IPS DF 19.7 (cell line): ENCODE results near the gene SNRPA.
"Not testable (repeated sequence)": the region's sequence is repeated elsewhere in the genome, so short reads cannot be mapped to it uniquely, and the experiment has no call there.

Experiments used
- DNase-seq: peaks from one replicate; pipeline ENCODE4 v3.0.0-alpha.2; 2013; ENCODE audit warnings: low read depth, low spot score

Gene SNRPA

DNA sequence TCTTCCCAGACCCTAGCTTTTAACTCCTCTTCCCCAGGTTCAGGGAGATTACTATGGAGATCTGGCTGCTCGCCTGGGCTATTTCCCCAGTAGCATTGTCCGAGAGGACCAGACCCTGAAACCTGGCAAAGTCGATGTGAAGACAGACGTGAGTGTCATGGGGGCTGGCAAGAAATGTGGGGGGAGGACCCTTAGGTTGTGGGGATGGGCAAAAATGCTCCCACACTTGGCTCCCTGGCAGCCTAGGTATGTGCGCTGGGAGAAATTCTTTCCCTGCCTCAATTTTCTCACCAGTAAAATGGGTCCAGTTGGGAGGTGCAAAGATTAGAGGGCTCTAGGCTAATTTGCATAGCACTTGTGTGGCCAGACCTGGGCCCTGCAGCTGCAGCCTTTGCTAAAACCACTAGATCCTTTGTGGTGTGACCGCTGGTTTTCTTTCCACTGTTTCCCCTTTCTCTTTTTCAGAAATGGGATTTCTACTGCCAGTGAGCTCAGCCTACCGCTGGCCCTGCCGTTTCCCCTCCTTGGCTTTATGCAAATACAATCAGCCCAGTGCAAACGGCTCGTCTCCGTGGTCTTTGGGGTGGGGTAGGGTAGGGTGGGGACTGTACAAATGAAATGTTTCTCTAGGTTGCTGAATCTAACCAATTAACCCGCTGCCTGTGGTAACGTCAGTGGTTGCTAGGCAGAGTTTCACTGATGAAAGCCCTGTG lies 26.1 kb downstream of the SNRPA start:
- peak; percentile 89 for DNase-seq

DNA sequence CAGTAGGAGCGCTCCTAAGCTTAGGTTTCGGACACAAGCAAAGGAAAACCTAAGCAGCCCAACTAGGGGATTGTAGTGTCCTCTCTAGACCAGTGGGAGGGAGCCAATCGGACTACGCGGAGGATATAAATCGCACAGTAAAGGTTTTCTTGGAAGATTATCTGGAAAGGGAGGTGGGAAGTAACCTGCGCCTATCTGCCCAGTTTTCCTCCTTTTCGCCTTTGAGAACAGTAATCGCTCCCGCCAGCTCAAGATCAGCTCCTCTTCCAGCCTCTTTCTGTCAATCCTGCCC lies 26.6 kb downstream of the SNRPA start:
- DNase-seq = no peak

DNA sequence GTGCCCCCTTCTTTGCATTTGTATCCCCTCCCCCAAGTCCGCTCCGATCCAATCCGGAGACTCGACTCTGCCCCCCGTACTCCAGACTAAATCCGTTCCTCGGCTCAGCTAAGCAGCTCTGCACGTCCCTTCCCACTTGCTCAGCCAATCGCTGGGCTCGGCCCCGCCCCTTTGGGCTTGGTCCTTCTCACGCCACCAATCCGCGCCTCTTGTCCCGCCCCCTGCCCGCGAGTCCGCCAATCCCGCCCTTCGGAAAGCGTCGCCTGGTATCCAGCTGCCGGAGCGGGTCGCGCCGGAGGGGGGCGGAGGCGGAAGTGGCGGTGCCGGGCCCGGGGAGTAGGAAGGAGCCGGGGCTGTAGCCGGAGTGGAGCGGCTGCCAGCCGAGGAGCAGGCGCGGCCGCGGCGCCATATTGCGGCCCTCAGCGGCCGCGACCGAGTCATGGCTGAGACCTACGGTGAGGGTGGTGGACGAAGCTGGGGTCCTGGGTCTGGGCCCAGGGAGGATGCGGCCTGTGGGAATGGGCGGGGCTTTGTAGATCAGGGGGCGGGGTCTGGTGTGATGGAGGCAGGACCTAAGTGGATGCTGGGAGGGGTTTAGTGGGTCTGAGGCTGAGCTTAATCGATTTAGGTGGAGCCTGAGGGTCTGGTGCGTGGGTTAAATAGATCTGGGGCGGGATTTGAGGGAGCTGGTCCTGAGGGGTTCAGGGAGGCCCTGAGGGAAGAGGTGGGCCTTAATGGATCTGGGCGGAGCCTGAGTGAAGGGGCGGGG lies 27.1 kb downstream of the SNRPA start, which contains the start of gene RAB4B:
TSS of gene RAB4B (plus strand) at position 311 of the 769 bp plus-strand sequence. CDS start at position 440, 129 bp downstream.
- peak; percentile 99 for DNase-seq

DNA sequence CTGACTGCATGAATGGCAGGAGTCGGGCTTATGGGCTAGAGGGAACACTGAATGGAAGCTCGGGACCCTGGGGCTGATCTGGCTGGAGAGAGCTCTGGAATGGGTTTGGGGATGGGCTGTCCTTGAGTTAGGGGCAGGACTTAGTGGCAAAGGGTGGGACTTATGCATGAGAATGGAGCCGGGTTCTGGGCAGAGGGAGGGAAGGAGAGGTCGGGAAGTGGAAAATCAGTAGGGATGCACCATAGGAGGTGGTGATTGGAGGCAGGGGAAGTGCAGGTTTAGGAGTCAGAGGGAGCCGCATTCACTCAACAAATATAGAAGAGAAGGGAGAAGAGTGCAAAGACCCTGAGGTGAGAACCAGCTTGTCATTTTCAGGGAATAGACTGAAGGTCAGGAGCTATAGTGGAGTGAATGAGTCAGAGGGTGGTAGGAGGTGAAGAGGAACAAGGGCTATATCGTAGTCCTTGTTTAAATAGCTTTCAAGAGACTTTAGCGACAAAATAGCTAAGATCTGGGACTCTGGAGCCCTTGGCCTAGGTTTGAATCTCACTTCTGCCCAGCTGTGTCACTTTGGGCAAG lies 27.8 kb downstream of the SNRPA start:
- DNase-seq = peak; percentile 97

DNA sequence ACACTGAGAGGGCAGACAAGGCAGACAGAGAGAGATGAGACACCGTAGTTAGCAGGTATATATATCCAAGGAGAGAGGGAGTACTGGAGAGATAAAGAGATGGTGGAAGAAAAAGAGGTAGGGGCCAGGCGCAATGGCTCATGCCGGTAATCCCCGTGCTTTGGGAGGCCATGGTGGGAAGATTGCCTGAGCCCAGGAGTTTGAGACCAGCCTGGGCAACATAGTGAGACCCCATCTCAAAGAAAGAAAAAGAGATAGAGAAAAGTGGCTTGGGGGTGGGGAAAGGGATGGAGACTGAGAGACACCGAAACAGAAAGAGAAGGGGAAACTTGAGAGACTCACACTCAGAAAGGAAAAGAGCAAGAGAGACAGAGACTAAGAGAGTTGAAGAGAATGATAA lies 29.6 kb downstream of the SNRPA start:
- DNase-seq = no peak

DNA sequence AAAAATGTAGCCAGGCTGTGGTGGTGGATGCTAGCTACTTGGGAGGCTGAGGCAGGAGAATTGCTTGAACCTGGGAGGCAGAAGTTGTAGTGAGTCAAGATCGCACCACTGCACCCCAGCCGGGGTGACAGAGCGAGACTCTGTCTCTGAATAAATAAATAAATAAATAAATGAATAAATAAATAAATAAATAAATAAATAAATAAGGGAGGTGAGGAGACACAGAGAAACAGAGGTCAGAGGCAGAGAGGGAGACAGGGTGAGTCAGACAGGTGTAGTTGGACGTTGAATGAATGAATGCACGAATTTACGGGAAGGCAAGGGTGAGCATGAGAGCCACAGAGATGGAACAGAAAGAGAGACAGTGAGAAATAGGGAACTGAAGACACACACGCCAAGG lies 30.1 kb downstream of the SNRPA start:
- no peak for DNase-seq

DNA sequence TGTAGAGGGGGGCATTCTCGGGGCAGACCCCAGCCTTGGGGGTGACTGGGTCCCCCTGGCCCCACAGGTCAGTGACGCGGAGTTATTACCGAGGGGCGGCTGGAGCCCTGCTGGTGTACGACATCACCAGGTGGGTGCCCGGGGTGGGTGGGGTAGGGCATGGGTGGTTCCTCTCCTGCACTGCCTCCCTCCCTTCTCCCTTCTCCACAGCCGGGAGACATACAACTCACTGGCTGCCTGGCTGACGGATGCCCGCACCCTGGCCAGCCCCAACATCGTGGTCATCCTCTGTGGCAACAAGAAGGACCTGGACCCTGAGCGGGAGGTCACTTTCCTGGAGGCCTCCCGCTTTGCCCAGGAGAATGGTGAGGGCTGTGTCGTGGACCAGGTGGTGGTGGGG lies 32.7 kb downstream of the SNRPA start:
- DNase-seq = no peak

DNA sequence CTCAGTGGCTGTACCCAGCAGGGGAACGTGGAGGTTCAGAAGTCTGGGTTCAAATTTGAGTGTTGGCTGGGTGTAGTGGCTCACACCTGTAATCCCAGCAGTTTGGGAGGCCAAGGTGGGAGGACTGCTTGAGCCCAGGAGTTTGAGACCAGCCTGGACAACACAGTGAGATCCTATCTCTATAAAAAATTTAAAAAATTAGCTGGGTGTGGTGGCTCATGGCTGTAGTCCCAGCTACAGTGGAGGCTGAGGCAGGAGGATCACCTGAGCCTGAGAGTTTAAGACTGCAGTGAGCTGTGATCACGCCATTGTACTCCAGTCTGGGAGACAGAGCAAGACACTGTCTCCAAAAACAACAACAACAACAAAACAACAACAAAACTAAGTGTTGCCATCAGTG lies 33.1 kb downstream of the SNRPA start:
- not testable (repeated sequence) for DNase-seq

DNA sequence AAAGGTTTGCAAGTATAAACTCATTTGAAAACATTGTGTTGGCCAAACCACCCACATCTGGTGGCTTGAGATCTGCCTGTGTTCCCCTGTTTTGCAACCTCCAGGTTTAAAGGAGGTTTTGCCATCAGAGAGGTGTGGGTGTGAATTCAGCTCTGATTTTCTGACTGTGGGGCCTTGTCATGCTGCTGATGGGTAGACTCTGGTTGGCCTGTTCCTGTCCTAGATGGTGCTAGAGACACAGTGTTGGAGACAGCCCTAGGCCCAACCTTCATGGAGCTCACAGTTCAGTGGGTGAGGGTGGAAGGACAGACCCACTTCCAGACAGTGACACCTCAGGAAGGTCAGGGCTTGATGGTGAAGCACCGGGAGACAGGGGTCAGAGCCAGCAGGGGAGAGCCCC lies 34.5 kb downstream of the SNRPA start:
- DNase-seq = no peak

DNA sequence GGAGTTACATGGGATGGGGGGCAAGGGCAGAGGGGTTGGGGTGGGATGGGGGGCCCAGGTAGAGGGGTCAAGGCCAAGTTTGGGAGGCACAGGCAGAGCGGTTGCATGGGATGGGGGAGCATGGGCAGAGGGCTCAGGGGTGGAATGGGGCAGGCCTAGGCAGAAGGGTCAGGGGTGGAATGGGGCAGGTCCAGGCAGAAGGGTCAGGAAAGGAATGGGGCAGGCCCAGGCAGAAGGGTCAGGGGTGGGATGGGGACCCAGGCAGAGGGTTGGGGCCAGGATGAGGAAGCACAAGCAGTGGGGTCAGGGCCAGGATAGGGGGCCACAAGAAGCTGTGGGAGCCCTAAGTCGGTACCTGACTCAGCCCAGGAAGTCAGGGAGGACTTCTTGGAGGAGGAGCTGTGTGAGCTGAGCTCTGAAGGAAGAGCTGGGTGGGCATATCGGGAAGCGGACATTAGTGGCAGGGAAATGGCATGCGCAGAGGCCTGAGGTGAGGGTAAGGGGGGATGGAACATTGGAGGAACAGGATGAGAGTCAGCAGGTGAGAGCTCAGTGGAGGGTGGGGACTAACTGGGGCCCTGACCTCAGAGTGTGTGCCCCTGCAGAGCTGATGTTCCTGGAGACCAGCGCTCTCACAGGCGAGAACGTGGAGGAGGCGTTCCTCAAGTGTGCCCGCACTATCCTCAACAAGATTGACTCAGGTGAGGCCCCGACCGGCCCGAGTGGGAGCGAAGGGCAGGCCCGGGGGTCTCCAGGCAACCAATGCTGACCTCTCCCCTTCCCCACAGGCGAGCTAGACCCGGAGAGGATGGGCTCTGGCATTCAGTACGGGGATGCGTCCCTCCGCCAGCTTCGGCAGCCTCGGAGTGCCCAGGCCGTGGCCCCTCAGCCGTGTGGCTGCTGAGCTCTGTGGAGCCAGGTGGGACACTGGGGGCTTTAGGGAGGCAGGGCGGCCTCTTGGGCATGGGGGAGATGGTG lies 35.3 kb downstream of the SNRPA start:
- no peak for DNase-seq

DNA sequence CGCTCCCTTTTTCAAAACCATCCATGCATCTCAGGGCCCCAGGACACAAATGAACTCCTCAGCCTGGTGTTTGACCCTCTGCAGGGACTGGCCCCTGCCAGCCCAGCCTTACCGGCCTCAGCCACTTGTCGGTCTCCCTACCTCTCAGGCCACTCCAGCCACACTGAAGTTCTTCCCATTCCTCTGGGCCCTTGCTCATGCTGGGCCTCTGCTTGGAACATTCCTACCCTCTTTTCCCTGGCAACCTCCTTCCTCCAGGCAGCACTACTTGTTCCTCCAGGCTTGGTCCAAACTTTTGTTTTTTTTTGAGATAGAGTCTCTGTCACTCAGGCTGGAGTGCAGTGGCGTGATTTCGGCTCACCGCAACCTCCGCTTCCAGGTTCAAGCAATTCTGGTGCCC lies 40.3 kb downstream of the SNRPA start:
- no peak for DNase-seq

DNA sequence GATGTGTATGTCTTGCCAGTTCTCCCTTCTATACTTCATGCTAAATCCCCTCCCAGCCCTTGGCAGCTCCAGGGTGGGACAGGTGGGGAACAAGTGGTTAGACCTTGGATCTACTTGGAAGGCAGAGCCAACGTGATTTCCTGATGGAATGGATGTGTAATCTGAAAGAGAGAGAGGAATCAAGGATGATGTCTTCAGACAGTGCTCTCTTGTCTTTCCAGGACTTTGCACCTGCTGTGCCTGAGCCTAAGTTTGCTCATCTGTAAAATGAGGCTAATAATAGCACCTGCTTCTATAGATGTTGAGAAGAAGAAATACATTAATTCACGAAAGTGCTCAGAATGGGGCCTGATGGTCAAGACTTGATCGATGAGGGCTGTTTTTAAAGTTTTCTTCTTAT lies 41.0 kb downstream of the SNRPA start:
- no peak for DNase-seq

DNA sequence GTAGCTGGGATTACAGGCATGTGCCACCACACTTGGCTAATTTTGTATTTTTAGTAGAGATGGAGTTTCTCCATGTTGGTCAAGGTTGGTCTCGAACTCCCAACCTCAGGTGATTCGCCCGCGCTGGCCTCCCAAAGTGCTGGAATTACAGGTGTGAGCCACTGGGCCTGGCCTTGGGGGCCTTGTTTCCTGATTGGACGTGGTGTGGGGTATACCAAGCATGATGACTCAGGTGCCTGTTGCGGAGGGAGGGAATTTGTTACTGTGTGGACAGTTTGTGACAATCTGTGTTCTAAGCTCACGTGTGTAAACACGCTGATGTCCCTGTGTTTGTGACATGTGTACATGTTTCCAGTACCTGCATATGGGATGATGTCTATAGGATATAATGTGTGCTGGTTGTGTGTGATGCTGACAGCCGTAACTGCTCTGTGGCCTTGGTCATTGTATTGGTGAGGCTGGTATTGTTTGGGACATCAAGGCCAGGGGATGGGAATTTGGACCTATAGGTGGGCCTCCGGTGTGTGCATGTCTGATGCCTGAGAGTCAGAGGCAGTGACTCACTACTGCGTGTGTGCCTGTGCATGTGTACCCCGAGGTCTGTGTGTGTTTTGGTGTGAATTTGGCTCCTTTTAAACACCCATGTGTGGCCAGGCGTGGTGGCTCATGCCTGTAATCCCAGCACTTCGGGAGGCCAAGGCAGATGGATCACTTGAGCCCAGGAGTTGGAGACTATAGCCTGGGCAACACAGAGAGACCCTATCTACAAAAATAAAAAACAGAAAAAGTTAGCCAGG lies 46.4 kb downstream of the SNRPA start:
- no peak for DNase-seq

DNA sequence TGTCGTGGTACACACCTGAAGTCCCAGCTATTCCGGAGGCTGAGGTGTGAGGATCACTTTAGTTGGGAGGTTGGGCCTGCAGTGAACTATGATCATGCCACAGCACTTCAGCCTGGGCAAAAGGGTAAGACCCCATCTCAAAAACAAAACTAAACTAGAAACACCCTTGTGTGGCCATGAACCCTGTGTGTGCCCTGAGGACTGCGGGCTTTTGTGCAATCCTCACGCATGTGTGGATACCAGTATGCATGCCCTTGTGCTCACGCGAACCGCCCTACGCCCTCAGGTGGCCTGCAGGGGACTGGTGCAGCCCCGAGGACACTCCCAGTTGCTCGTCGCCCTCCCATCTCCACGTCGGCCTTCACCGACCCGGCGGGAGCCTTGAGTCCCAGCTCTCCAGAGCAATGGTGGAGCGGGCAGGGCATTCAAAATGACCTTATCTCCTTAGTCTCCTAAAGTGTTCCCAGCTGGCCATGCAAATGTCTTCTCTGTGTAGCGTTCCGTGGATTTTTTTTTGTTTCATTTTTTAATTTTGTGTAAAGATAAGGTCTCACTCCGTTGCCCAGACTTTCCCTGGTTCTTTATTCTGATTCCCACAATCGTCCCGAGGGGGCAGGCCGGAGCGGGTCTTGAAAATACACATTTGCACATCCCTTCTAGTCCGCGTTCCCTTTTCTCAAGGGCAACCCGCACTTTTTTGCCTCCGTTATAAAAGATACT lies 47.1 kb downstream of the SNRPA start:
- peak; percentile 76 for DNase-seq

DNA sequence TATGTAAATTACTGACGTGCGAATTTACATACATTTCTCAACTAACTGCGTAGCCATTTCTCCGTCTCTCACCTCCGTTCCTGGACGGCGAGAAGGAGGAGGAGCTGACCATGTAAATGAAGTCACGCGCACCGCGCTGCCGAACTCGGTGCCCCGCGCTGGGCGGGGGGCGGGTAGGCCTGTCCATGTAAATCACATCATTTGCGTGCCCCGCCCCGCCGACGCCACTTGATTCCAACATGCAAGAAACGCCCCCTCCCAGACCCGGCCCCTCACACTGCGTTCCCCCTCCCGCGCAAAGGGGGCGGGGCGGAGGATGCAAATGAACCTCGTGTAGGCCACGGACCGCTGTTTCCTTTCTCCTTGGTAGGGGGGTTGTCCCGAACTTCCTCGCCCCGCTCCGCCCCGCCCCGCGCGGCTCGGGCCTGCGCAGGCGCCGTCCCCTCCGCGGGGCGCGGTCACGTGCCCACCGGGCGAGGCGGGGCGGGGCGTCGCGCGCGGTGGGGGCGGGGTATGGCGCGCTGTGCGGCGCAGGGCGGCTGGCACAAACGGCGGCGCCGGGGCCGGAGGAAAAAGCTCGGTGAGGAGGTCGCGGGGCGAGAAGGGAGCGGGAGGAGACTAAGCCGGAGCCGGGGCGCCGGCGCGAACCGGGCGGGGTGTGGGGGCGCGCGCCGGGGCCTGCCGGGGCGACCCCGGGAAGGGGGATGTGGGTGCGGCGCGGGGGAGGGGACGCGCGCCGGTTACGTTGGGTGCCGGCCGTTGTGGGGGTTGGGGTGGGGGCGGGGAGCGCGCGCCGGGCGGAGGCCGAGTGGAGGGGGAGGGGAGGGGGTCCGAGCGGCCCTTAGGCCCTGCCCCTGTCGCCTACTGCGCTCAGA lies 47.9 kb downstream of the SNRPA start, which contains the start of gene EGLN2:
TSS of gene EGLN2 (plus strand) at position 509 of the 875 bp plus-strand sequence. CDS start 1,382 bp downstream, outside the sequence.
- DNase-seq = peak; percentile 95

DNA sequence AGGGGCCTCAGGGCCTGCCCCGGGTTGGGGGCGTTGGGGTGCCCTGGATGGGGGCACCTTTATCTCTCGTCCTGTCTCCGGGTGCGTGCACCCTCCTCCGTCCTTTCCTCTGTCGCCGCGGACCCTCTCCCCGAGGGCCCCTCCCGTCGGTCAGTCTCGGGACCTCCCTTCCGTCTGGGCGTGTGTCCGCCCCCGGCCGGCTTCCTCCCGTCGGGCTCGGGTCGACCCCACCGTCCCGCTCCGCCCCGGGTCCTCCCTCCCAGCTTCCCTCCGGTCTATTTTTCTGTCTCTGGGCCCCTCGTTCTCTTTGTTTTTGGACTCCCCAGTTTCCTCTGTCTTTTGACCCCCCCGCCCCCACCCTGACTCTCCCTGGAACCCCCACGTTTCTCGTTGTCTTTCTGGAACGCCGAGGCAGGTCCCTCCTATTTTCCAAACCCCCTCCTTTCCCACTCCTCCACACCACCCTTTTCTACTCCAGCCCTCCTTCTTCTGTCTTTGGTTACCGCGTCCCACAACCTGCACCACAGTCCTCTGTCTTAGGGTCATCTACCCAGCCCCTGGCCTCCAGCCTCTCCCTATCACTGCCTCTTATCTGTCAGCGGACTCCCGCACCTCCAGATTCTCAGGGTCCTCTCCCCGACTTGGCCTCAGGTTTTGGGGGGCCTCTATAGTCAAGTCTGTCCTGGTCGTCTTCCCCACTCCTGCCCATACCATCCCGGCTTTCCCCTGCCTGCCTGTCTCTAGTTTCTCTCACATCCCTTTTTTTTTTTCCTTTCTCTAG lies 48.7 kb downstream of the SNRPA start:
- DNase-seq = no peak

DNA sequence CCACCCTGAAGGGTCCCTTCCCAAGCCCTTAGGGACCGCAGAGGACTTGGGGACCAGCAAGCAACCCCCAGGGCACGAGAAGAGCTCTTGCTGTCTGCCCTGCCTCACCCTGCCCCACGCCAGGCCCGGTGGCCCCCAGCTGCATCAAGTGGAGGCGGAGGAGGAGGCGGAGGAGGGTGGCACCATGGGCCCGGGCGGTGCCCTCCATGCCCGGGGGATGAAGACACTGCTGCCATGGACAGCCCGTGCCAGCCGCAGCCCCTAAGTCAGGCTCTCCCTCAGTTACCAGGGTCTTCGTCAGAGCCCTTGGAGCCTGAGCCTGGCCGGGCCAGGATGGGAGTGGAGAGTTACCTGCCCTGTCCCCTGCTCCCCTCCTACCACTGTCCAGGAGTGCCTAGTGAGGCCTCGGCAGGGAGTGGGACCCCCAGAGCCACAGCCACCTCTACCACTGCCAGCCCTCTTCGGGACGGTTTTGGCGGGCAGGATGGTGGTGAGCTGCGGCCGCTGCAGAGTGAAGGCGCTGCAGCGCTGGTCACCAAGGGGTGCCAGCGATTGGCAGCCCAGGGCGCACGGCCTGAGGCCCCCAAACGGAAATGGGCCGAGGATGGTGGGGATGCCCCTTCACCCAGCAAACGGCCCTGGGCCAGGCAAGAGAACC lies 49.5 kb downstream of the SNRPA start:
- DNase-seq = no peak

DNA sequence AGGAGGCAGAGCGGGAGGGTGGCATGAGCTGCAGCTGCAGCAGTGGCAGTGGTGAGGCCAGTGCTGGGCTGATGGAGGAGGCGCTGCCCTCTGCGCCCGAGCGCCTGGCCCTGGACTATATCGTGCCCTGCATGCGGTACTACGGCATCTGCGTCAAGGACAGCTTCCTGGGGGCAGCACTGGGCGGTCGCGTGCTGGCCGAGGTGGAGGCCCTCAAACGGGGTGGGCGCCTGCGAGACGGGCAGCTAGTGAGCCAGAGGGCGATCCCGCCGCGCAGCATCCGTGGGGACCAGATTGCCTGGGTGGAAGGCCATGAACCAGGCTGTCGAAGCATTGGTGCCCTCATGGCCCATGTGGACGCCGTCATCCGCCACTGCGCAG lies 50.0 kb downstream of the SNRPA start:
- DNase-seq = no peak
